GM10266 (cell line): ENCODE data around the gene FSTL5.

Experiments
- DNase-seq: peaks from one replicate; pipeline ENCODE4 v3.0.0; 2012; ENCODE audit errors: extremely low spot score
- TF ChIP-seq, protein P1 (sequence below): IDR thresholded peaks from 2 replicates; pipeline ENCODE4 v1.5.1; 2012; ENCODE audit warnings: mild to moderate bottlenecking, low read depth; ENCODE audit not compliant: control insufficient read depth, insufficient read depth; ENCODE audit errors: missing control alignments

The FSTL5 gene

DNA sequence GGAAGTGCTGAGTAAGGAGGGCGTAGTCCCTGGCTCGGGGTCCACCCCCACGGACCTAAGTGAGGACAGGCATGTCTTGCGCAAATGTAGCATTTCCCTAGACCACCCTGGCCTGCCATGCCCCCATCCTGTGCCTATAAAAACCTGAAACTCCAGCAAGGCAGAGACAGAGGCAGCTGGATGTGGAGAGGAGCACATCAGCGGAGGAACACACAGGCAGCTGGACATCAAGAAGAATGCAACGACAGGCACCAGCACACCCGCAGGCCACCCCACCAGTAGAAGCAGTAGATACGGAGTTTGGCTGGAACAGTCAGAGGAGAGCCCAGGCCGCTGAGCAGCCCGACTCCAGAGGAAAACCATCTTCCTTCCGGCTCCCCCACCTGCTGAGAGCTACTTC, 345.9 kb downstream of the FSTL5 start:
- DNase-seq: no peak

DNA sequence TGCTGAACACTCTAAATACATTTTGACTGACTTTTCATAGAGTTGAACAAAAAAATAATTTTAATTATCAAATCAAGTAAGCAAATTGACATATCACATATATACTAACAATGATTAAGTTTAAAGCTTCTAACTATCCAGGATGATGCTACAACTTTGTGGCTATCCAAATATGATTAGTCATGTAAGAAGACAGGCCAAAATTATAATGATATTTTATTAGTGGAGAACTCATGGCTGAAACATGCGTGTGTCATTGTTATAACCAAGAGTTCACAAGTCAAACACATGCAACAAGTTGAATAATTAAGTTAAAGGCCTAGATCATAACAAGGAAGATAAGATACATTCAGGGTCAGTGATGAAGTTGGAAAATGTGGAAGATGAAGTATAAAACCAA, 346.8 kb downstream of the FSTL5 start:
- DNase-seq: no peak
- TF ChIP-seq, protein P1, sequence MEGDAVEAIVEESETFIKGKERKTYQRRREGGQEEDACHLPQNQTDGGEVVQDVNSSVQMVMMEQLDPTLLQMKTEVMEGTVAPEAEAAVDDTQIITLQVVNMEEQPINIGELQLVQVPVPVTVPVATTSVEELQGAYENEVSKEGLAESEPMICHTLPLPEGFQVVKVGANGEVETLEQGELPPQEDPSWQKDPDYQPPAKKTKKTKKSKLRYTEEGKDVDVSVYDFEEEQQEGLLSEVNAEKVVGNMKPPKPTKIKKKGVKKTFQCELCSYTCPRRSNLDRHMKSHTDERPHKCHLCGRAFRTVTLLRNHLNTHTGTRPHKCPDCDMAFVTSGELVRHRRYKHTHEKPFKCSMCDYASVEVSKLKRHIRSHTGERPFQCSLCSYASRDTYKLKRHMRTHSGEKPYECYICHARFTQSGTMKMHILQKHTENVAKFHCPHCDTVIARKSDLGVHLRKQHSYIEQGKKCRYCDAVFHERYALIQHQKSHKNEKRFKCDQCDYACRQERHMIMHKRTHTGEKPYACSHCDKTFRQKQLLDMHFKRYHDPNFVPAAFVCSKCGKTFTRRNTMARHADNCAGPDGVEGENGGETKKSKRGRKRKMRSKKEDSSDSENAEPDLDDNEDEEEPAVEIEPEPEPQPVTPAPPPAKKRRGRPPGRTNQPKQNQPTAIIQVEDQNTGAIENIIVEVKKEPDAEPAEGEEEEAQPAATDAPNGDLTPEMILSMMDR: no peak

More for the DNA sequence above, 345.9 kb downstream of the FSTL5 start:
- TF ChIP-seq, protein P1: no peak

DNA sequence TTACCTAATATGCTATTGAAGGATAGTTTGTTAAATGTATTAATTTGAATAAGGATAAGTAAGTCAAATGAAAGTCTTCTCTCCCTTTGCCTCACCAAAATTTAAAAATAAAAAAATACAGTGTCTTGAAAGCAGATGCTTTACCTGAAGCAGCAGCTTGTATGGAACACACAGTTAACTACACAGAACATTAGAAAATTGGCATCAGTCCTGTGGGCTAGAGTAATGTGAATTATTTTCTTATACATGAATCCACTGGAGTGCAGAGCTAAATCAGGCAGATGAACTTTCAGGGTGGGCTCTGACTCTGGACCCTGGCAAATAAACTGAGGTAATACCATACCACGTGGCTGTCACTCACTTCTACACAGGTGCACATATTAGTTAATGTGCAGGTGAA, 348.0 kb downstream of the FSTL5 start:
- DNase-seq: no peak
- TF ChIP-seq, protein P1: no peak

DNA sequence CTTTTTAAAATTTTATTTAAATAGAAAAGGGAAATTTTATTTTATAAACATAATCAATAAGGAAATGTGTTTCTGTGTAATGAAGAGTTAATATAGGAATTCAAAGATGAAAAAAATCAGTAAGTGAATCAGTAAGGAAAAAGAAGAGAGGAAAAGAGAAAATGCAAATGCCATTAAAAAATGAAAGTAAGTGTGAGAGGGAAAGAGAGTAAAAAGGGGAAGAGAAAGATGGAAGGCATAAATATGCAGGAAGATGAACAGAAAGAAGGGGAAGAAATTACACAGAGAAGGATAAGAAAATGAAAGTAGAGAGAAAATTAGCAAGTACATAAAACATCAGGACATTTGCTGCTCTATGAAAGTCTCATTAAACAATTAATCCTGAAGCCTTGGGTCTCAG, 349.9 kb downstream of the FSTL5 start:
- no peak for DNase-seq
- TF ChIP-seq, protein P1: no peak

DNA sequence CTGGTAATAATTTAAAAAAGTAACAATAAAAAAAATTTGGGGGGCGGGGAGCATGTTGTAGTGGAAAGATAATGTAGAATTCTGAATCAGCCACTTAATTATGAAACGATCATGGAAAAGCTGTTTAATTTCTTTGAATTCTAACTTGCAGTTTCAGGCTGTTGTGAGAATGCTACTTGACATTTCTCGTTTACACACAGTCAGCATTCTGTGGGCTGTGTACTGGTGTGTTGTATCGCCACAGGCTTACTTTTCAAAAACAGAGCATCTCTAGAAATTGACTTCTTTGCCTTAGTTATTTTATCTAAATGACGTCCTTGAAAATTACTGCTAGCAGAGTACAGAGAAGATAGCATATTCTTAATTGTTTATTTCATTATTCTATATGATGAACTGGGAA, 350.4 kb downstream of the FSTL5 start:
- DNase-seq: no peak
- TF ChIP-seq, protein P1: no peak

DNA sequence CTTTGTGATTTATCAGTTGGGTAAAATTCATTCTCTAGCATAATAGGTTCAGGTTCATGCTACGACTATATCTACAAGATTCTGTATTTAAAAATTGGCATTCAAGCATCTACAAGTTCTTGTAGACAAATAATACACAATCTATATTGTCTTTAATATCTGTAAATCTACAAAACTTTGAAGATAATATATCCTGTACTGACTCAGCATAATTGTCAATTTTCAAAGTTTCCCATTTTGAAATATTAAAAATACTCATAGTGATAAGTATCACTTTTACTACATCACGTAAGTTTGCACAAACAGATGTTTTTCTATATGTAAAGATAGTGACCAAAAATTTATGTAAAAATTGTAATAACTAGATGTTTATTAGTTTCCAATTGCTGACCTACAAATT, 360.6 kb downstream of the FSTL5 start:
- TF ChIP-seq, protein P1: no peak
- DNase-seq: no peak

DNA sequence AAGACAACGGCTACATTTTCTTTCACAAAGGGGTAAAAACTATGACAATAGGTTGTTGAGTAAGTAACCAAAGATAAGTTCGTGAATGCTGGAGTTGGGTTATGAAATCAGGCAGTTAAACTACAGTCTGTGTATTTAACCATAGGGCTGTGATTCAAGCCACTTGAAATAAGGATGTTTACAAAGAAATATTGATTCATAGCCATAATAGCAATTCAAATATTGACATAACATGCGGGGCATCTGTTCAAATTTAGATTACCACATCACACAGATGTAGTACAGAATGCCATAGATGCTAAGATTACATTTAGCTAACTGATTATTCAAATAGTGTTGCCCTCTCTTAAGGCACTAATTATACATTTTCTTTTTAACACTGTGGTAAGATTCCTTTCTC, 364.1 kb downstream of the FSTL5 start:
- TF ChIP-seq, protein P1: no peak
- DNase-seq: no peak
